ENCODE results near the gene SOCS6. TPM values are rescaled to one million over a fixed set of nuclear protein-coding genes. Genes with fewer than 3 reads are reported as not detected.
"Not testable (repeated sequence)": the region's sequence is repeated elsewhere in the genome, so short reads cannot be mapped to it uniquely, and the experiment has no call there.

The SOCS6 gene
- polyA plus RNA-seq, 1 donor: 15.5 TPM

- DNase-seq (ENCODE audit: low read depth): not testable (repeated sequence)
Observed at GRCh38 chr18:70358105-70358406, 69.2 kb downstream of the SOCS6 start.

GRCh38 chr18:70359071-70359470, 70.2 kb downstream of the SOCS6 start:
- DNase-seq (ENCODE audit: low read depth): no peak

- no peak for DNase-seq (ENCODE audit: low read depth)
Observed at GRCh38 chr18:70362258-70362657, 73.4 kb downstream of the SOCS6 start.

- DNase-seq (ENCODE audit: low read depth): no peak
Observed at GRCh38 chr18:70363861-70364260, 75.0 kb downstream of the SOCS6 start.

GRCh38 chr18:70365361-70365760, 76.5 kb downstream of the SOCS6 start:
- no peak for DNase-seq (ENCODE audit: low read depth)

- DNase-seq (ENCODE audit: low read depth): no peak
Observed at GRCh38 chr18:70366174-70366573, 77.3 kb downstream of the SOCS6 start.

- no peak for DNase-seq (ENCODE audit: low read depth)
Observed at GRCh38 chr18:70366670-70367069, 77.8 kb downstream of the SOCS6 start.

- DNase-seq (ENCODE audit: low read depth): not testable (repeated sequence)
Observed at GRCh38 chr18:70367344-70367743, 78.5 kb downstream of the SOCS6 start.

GRCh38 chr18:70368903-70369302, 80.1 kb downstream of the SOCS6 start:
- DNase-seq (ENCODE audit: low read depth): no peak

- no peak for DNase-seq (ENCODE audit: low read depth)
Observed at GRCh38 chr18:70370762-70371733, 82.2 kb downstream of the SOCS6 start.

GRCh38 chr18:70371908-70372307, 83.1 kb downstream of the SOCS6 start:
- DNase-seq (ENCODE audit: low read depth): no peak

GRCh38 chr18:70372450-70373041, 83.7 kb downstream of the SOCS6 start:
- DNase-seq (ENCODE audit: low read depth): no peak

GRCh38 chr18:70373042-70373519, 84.2 kb downstream of the SOCS6 start:
- DNase-seq (ENCODE audit: low read depth): no peak

- no peak for DNase-seq (ENCODE audit: low read depth)
Observed at GRCh38 chr18:70374154-70374553, 85.3 kb downstream of the SOCS6 start.

- DNase-seq (ENCODE audit: low read depth): no peak
Observed at GRCh38 chr18:70376137-70376913, 87.5 kb downstream of the SOCS6 start.

- no peak for DNase-seq (ENCODE audit: low read depth)
Observed at GRCh38 chr18:70376914-70377258, 88.0 kb downstream of the SOCS6 start.

GRCh38 chr18:70377317-70377799, 88.5 kb downstream of the SOCS6 start:
- DNase-seq (ENCODE audit: low read depth): no peak

GRCh38 chr18:70377857-70378701, 89.2 kb downstream of the SOCS6 start:
- no peak for DNase-seq (ENCODE audit: low read depth)

Measured in forelimb muscle (tissue), 1 donor.